Astrocyte of the spinal cord (primary cell): Measurements from ENCODE around the gene FCF1.

Source experiments
- DNase-seq: peaks from one replicate; pipeline ENCODE4 v3.0.0; 2011; ENCODE audit warnings: low read depth, low spot score
- H3K4me3 ChIP-seq: 2 replicates; pipeline ENCODE4 v1.5.1; 2011; ENCODE audit warnings: low read depth, mild to moderate bottlenecking, low read length, moderate library complexity
- CTCF ChIP-seq: IDR thresholded peaks from 2 replicates; pipeline ENCODE4 v1.5.1; 2012; ENCODE audit warnings: low read depth, mild to moderate bottlenecking, low read length, inconsistent platforms
- in situ Hi-C: cut with HindIII; loops from 2 replicates; pipeline ENCODE4 v1.10.0; 2017; ENCODE audit warnings: low sequenced_read_pairs

Gene FCF1

DNA sequence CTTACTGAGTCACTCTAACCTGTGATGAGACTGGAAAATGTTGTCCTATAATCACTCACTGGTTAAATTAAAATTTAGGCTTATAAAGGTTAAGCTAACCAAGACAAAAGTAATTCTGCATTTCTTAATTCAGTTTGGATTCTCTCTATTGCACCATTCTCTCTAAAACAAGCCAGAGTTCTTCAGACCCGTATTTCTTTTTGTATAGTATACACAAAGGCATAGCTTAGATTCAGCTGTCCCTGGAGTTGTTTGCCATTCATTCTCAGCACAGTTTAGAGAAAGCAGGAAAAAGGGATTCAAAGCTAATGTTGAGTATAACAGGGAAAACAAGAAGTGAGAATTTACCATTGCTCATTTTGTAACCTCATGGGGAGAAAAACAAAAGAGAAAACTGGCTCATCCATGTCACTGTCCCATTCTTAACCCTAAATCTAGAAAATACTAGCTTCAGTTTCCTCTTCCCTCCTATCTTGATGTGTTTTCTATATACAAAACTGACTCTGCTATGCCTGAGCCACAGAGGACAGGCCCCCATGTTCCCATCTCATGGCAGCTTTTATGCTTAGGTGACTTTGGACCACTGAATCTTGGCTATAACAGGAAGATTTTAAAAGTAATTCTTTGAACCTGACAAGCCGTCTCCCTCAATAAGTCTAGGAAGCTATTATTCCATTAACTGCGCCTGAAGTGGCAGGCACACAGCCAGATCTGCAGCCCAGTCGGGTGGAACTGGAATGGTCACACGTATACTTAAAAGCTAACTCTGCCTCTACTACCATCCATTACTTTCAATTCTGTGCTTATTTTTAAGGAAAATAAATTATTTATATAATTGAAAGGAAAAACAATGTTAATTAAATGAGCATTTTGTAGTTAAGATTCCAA is 7.1 kb upstream of the FCF1 start:
- TF ChIP-seq CTCF, result no peak
- in situ Hi-C loops, result no loop called here
- no peak overlapping the region for H3K4me3 ChIP-seq
- peak; percentile 19 for DNase-seq

GRCh38 chr14:74710480-74710879 is 2.5 kb upstream of the FCF1 start:
- no peak for TF ChIP-seq CTCF
- in situ Hi-C loops, result no loop called here
- no peak overlapping the region for H3K4me3 ChIP-seq
- no peak for DNase-seq

DNA sequence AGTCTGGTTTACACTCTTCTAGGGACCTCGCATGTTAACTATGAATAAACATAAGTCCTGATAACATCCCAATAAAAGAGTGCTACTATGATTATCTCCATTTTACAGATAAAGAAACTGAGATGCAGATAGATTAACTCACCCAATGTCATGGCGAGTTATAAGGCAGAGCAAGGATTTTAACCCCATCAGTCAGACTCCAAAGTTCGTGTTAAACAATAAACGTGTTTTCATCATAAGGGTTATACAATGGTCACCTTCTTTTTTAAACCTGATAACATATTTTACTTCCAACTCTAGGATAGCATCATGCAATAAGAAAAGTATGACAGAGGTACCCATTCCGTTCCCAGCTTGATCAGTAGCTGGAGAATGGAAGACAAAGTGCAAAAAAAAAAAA is 1.3 kb upstream of the FCF1 start:
- in situ Hi-C loops, result no loop called here
- H3K4me3 ChIP-seq, result no peak overlapping the region

GRCh38 chr14:74713395-74713735 is 421 bp downstream of the FCF1 start:
- no peak for TF ChIP-seq CTCF
- H3K4me3 ChIP-seq, result peak overlapping the region; percentile 95
- DNase-seq, result peak; percentile 14
- in situ Hi-C loops, result no loop called here

More for the DNA sequence above, 1.3 kb upstream of the FCF1 start:
- DNase-seq, result no peak
- TF ChIP-seq CTCF, result no peak

DNA sequence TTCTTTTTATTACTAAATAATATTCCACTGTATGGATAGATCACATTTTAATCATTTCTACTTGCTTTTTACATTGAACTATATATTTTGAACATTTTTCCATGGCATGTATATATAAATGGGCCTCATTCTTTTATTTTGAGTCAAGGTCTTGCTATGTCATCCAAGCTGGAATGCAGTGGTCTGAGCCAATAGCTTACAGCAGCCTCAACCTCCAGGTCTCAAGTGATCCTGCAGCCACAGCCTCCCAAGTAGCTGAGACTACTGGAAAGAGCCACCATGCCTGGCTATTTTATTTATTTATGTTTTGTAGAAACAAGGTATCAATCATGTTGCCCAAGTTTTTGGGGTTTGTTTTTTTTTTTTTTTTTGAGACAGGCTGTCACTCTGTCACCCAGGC is 7.6 kb downstream of the FCF1 start:
- DNase-seq, result peak; percentile 48
- in situ Hi-C loops, result no loop called here
- no peak for TF ChIP-seq CTCF
- no peak overlapping the region for H3K4me3 ChIP-seq

DNA sequence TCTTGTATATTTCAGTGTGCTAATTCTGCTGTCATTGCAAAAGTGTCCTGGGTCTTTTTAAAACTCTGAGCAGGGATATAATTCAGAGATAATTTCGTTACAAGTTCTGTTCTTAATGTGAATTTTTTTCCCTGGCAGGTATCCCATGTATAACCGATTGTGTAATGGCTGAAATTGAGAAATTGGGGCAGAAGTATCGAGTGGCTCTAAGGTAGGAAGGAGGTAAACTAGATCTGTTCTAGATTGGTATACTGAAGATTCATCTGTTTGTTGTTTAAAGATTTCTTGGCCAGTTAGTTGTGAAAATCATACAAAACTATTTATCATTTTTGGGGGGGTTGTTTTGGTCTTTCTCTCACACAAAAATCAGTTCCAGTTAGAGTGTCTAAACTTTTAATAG is 10.2 kb downstream of the FCF1 start:
- in situ Hi-C loops, result no loop called here
- DNase-seq, result no peak
- TF ChIP-seq CTCF, result no peak
- no peak overlapping the region for H3K4me3 ChIP-seq
